ENCODE data around the gene LMOD3.

The LMOD3 gene

DNA sequence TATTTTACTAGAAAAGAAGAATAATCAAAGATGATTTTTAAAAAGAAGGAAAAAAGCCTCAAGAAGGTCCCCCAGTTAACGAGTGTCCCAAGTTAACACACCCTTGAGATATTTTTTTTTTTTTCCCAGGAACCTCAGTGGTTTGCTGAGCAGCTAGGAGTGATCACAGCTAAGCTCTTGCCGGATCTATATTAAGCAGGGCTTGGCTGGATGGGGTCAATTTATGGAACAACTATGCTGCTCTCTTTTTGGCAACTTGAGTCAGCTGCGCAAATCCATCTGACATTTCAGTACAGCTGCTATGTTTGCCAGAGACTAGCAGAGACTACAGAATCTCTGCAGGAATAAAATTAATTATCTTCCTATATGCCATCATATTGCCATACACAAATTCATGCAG, at the start of gene LMOD3:
Gene LMOD3 (minus strand): TSS at position 193 of the 400 bp plus-strand sequence. CDS start 209 bp downstream, outside the sequence.
- H3K27ac ChIP-seq (ENCODE audit: low read length), result no peak within 1 kb of the TSS
- H3K36me3 ChIP-seq (ENCODE audit: insufficient read depth, low read depth, low read length), result no peaks in the 10 kb centered on the region
- H3K9ac ChIP-seq (ENCODE audit: low read depth, low read length), result no peak within 1 kb of the TSS
- no peaks in the 10 kb centered on the region for H3K4me1 ChIP-seq (ENCODE audit: insufficient read depth, low read length)
- H3K27me3 ChIP-seq (ENCODE audit: insufficient read depth, low read length), result no peaks in the 10 kb centered on the region
- H3K4me3 ChIP-seq (ENCODE audit: low read length), result no peak within 1 kb of the TSS
- no peaks in the 10 kb centered on the region for H3K9me3 ChIP-seq (ENCODE audit: insufficient read depth, low read depth, low read length)

DNA sequence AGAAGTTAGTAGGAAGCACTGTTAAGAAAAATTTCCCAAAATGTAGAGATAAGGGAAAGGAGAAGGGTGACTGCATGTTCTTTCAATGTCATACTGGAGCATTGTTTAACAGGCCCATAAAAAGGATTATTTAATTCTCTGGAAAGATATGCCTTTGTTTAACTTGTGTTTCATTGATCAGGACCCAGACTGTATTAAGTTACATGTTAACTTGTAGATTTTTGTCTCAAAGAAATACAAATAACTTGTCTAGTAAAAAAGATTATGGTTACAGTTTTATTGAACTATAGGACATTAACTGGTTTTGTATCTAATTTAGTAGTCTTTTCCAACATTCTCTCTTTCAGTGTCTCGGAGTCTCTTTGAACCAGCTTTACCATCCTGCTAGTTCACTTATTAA, 49.7 kb upstream of the LMOD3 start:
- Histone ChIP-seq H3K4me1 (ENCODE audit: insufficient read depth, low read length) (no peaks in the 10 kb centered on the region), H3K9me3 (ENCODE audit: insufficient read depth, low read depth, low read length) (no peaks in the 10 kb centered on the region), H3K27me3 (ENCODE audit: insufficient read depth, low read length) (no peaks in the 10 kb centered on the region), H3K9ac (ENCODE audit: low read depth, low read length) (no peak overlapping the region), H3K4me3 (ENCODE audit: low read length) (no peak overlapping the region), H3K27ac (ENCODE audit: low read length) (no peak overlapping the region), H3K36me3 (ENCODE audit: insufficient read depth, low read depth, low read length) (peaks cover 5% of the 10 kb centered on the region)

DNA sequence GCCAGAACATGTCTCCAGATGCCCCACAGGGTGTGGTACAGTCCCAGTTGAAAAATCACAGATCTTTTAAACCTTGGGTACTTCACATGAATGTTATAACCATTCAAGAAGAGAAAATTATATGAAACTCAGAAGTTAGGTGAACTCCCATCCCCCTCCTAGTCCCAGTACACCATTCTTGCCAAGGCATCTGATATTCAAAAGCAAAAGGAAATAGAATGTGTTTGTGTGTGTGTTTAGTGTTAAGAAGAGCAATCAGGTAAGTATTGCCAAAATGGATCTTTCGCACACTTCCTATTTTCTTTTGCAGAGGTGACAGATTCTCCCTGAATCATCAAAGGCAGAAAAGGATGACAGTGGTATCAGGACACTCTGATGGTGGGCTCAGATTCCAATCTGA, 44.1 kb upstream of the LMOD3 start:
- no peaks in the 10 kb centered on the region; the same call in 1 of the 2 replicates for H3K36me3 ChIP-seq (ENCODE audit: insufficient read depth, low read depth, low read length)
- H3K27ac ChIP-seq (ENCODE audit: low read length), result no peak overlapping the region
- no peak overlapping the region for H3K4me3 ChIP-seq (ENCODE audit: low read length)
- H3K9ac ChIP-seq (ENCODE audit: low read depth, low read length), result no peak overlapping the region
- no peaks in the 10 kb centered on the region for H3K4me1 ChIP-seq (ENCODE audit: insufficient read depth, low read length)
- no peaks in the 10 kb centered on the region for H3K9me3 ChIP-seq (ENCODE audit: insufficient read depth, low read depth, low read length)
- no peaks in the 10 kb centered on the region for H3K27me3 ChIP-seq (ENCODE audit: insufficient read depth, low read length)

DNA sequence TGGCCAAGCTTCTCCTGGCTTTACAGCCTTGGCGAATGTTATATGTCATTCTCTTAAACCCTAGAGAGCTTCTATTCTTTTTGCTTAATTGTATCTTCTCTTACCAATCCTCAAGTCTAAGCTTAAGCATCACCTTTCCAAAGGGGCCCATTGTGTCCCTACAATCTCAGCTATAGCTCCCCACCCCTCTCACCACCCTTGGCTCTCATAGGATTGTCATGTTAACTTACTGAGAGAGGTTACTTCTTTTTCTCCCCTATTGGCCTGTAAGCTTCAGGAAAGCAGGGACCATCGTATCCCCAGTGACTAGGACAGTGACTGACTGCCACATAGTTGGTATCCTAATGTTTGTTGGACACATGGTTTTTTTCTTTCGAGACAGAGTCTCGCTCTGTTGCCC, 43.3 kb upstream of the LMOD3 start:
- Histone ChIP-seq H3K36me3 (ENCODE audit: insufficient read depth, low read depth, low read length) (no peaks in the 10 kb centered on the region), H3K9me3 (ENCODE audit: insufficient read depth, low read depth, low read length) (no peaks in the 10 kb centered on the region), H3K4me1 (ENCODE audit: insufficient read depth, low read length) (no peaks in the 10 kb centered on the region), H3K27ac (ENCODE audit: low read length) (no peak overlapping the region), H3K4me3 (ENCODE audit: low read length) (no peak overlapping the region), H3K27me3 (ENCODE audit: insufficient read depth, low read length) (no peaks in the 10 kb centered on the region), H3K9ac (ENCODE audit: low read depth, low read length) (no peak overlapping the region)

DNA sequence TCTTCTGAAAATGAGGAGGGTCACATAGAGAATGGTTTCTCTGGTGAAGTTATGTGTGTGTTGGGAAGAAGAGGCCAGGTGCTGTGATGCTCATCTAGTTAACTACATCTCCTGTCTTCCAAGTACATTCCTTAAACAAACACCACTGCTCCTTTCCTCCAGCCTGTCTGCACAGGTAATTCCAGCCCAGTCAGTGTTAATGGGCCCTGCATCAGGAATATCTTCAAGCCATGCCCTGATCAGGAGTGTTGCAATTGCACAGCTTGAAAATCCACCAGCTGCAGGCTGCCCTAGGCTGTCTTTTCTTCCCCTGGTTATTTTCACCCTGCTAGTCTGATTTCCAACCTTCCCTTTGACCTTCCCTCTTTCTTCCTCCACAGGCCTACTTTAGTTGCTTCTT, 41.9 kb upstream of the LMOD3 start:
- Histone ChIP-seq H3K4me1 (ENCODE audit: insufficient read depth, low read length) (no peaks in the 10 kb centered on the region), H3K9ac (ENCODE audit: low read depth, low read length) (no peak overlapping the region), H3K4me3 (ENCODE audit: low read length) (no peak overlapping the region), H3K36me3 (ENCODE audit: insufficient read depth, low read depth, low read length) (no peaks in the 10 kb centered on the region), H3K27ac (ENCODE audit: low read length) (no peak overlapping the region), H3K27me3 (ENCODE audit: insufficient read depth, low read length) (no peaks in the 10 kb centered on the region), H3K9me3 (ENCODE audit: insufficient read depth, low read depth, low read length) (no peaks in the 10 kb centered on the region)

DNA sequence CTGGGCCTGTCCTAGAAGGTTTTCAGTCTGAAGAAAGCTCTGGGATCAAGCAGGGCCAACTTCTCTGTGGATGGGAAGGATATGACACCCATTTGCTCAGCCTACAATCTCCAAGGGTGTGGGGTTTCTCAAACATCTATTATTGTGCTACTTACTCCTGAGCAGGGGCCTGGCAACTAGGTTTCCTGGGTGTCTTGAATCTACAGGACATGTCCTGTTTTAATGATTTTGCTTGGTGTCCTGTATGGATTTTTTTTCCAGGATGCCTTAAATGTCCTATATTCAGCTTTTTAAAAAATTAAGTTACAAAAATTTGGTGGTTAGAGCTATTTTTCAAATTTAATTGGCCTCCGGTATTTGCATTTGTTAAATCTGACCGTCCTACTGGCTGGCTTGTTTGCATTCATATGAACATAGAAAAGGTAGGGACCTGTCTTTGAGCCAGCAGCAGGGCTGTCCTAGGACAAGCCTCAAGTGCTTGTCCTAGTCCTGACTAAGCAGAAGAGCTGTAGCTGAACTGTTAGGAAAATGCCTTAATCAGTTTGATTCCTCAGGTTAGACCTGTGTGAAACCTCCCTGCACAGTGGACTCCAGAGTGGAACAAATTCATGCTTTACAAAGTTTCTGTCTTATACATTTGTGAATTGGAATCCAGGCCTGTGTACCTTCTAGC, 40.0 kb upstream of the LMOD3 start:
- Histone ChIP-seq H3K27ac (ENCODE audit: low read length) (no peak overlapping the region), H3K4me1 (ENCODE audit: insufficient read depth, low read length) (no peaks in the 10 kb centered on the region), H3K9me3 (ENCODE audit: insufficient read depth, low read depth, low read length) (no peaks in the 10 kb centered on the region), H3K9ac (ENCODE audit: low read depth, low read length) (no peak overlapping the region), H3K36me3 (ENCODE audit: insufficient read depth, low read depth, low read length) (no peaks in the 10 kb centered on the region), H3K27me3 (ENCODE audit: insufficient read depth, low read length) (no peaks in the 10 kb centered on the region), H3K4me3 (ENCODE audit: low read length) (no peak overlapping the region)

DNA sequence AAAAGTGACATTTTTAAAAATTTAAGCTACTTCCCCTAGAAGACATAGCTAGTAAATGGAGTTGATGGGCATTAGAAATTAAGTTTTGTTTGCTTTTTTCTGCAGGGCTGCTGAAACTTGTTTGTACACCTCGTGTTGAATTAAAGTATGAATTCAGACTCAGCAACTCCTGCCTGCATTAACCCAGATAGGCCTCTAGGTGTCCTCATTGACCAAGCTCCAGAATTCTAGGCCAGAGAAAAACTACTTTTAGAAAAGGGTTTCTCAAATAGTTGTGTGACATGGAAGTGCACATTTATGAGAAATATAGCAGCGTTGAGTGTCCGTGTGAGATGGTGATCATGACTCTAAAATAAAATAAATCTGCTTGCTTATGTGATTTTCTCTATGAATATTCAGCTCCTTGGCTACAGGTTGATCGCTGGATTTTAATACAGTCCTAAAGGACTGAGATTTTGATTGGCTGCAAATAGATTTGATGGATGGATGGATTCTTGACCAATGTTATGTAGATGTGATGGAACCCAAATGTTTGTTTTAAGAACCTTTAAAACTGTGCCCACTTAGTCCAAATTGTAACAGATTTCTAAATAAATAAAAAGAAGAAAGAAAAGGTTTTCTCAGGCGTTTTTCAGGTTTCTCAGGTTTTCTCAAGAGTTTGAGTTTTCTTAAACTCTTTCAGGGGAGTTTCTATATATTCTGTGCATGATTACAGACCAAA, 39.4 kb upstream of the LMOD3 start:
- Histone ChIP-seq H3K27ac (ENCODE audit: low read length) (no peak overlapping the region), H3K9me3 (ENCODE audit: insufficient read depth, low read depth, low read length) (no peaks in the 10 kb centered on the region), H3K9ac (ENCODE audit: low read depth, low read length) (no peak overlapping the region), H3K27me3 (ENCODE audit: insufficient read depth, low read length) (no peaks in the 10 kb centered on the region), H3K4me1 (ENCODE audit: insufficient read depth, low read length) (no peaks in the 10 kb centered on the region), H3K4me3 (ENCODE audit: low read length) (no peak overlapping the region), H3K36me3 (ENCODE audit: insufficient read depth, low read depth, low read length) (no peaks in the 10 kb centered on the region)

DNA sequence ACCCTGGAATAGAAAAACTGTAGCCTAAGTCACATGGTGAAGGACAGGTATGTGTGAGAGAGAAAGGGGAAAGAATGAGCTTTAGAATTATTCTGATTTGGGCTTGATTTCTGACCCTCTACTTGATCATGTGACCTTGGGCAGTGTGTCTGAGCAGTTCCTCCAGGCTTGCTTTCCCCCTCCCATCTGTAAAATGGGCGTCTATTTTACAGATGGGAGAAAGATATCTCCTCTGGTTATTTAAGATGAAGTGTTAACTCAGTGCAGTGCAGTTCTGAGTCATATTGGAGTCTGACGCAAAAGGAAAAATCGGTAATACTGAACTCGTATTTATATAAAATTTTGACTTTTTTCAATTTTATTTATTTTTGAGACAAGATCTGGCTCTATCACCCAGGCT, 38.1 kb upstream of the LMOD3 start:
- Histone ChIP-seq H3K9ac (ENCODE audit: low read depth, low read length) (no peak overlapping the region), H3K27me3 (ENCODE audit: insufficient read depth, low read length) (no peaks in the 10 kb centered on the region; the same call in 1 of the 2 replicates)

DNA sequence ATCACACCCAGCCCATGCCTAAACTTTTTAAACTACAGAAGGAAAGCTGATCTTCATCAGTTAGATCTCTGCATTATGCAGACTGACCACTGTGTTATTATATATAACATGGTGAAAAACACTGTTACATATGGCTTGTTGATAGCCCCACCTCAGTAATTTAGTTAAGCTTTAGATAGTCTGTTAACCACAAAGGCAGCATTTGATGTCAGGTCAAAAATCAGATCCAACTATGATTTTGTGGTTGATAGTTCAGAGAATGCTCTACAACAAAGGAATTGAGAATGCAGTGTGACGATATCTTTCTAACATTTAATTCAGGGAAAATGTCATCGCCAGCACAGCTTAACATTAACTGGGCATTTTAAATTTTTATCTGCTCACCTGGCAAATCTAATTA, 37.7 kb upstream of the LMOD3 start:
- no peak overlapping the region for H3K4me3 ChIP-seq (ENCODE audit: low read length)
- no peaks in the 10 kb centered on the region for H3K4me1 ChIP-seq (ENCODE audit: insufficient read depth, low read length)
- H3K9ac ChIP-seq (ENCODE audit: low read depth, low read length), result no peak overlapping the region
- H3K9me3 ChIP-seq (ENCODE audit: insufficient read depth, low read depth, low read length), result no peaks in the 10 kb centered on the region
- H3K27me3 ChIP-seq (ENCODE audit: insufficient read depth, low read length), result no peaks in the 10 kb centered on the region; the same call in 1 of the 2 replicates
- H3K27ac ChIP-seq (ENCODE audit: low read length), result no peak overlapping the region
- H3K36me3 ChIP-seq (ENCODE audit: insufficient read depth, low read depth, low read length), result no peaks in the 10 kb centered on the region

More for the DNA sequence above, 38.1 kb upstream of the LMOD3 start:
- H3K4me1 ChIP-seq (ENCODE audit: insufficient read depth, low read length), result no peaks in the 10 kb centered on the region
- no peak overlapping the region for H3K27ac ChIP-seq (ENCODE audit: low read length)
- no peak overlapping the region for H3K4me3 ChIP-seq (ENCODE audit: low read length)
- no peaks in the 10 kb centered on the region for H3K9me3 ChIP-seq (ENCODE audit: insufficient read depth, low read depth, low read length)
- no peaks in the 10 kb centered on the region for H3K36me3 ChIP-seq (ENCODE audit: insufficient read depth, low read depth, low read length)

DNA sequence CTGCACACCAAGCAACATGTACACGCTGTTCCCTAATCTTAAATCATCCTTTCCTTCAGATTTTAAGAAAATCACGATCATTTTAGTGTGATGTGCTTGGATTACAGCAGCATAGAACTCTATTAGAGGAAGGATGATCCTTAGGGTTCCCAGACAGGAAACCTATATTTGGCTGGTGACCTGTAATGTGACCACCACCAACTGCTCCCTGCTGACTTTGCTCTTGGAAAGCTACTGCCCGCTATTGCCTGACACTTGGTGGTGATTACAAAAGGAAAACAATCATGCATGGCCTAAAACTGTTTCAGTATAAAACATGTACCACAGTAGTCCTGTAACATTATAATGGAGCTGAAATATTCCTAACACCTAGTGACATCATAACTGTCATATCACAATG, 27.2 kb upstream of the LMOD3 start:
- H3K9me3 ChIP-seq (ENCODE audit: insufficient read depth, low read depth, low read length), result no peaks in the 10 kb centered on the region
- no peaks in the 10 kb centered on the region for H3K36me3 ChIP-seq (ENCODE audit: insufficient read depth, low read depth, low read length)
- H3K9ac ChIP-seq (ENCODE audit: low read depth, low read length), result no peak overlapping the region
- H3K27me3 ChIP-seq (ENCODE audit: insufficient read depth, low read length), result peaks cover 43% of the 10 kb centered on the region
- H3K4me3 ChIP-seq (ENCODE audit: low read length), result no peak overlapping the region
- H3K27ac ChIP-seq (ENCODE audit: low read length), result no peak overlapping the region
- H3K4me1 ChIP-seq (ENCODE audit: insufficient read depth, low read length), result peaks cover 7% of the 10 kb centered on the region; the same call in 1 of the 2 replicates

DNA sequence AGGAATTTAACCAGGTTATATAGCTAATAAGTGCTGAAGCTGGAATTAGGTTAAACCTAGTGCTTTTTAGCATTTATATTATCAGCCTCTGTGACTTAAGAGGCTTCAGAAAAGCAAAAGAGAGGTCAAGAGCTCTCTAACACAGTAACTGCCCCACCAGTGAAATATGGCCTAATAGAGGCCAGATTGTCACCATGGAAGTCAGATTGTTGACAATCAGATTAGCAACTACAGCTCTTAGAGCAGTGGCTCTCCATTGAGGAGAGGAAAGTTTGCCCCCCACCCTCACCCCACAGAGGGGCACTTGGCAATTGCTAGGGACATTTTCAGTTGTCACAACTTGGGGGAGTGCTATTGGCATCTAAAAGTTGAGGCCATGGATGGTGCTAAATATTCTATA, 23.3 kb upstream of the LMOD3 start:
- Histone ChIP-seq H3K27me3 (ENCODE audit: insufficient read depth, low read length) (peaks cover 69% of the 10 kb centered on the region), H3K36me3 (ENCODE audit: insufficient read depth, low read depth, low read length) (no peaks in the 10 kb centered on the region), H3K9me3 (ENCODE audit: insufficient read depth, low read depth, low read length) (no peaks in the 10 kb centered on the region), H3K4me1 (ENCODE audit: insufficient read depth, low read length) (peaks cover 7% of the 10 kb centered on the region; the same call in 1 of the 2 replicates), H3K9ac (ENCODE audit: low read depth, low read length) (no peak overlapping the region), H3K27ac (ENCODE audit: low read length) (no peak overlapping the region), H3K4me3 (ENCODE audit: low read length) (no peak overlapping the region)

DNA sequence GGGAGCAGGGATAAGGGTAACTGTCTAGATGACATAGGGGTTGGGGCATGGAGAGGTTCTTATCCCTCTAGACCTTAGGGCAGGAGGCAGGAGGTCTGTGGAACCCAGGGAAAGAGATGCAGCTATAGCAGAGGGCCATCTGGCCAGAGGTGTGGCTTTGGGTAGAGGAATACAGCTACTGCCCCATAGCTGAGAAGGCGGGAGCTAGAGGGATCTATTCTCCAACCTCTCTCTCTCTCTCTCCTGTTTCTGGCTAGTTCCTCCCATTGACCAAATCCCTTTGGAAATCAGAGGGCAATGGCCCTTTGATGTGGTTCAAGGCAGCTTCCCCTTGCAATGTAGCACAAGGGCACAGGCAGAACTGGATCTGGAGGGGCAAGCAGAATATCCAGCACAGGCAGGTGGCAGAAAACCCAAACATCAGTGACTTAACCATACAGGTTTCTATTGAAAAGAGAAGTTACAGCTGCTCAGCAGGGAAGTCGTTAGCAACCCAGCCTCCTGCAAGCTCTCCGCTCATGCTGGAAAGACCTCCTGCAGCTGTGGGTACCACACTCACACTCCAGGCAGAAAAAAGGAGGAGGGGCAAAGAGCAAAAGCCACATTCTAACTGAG, 22.3 kb upstream of the LMOD3 start:
- H3K9ac ChIP-seq (ENCODE audit: low read depth, low read length), result no peak overlapping the region
- no peaks in the 10 kb centered on the region for H3K9me3 ChIP-seq (ENCODE audit: insufficient read depth, low read depth, low read length)
- H3K4me1 ChIP-seq (ENCODE audit: insufficient read depth, low read length), result peaks cover 7% of the 10 kb centered on the region; the same call in 1 of the 2 replicates
- H3K4me3 ChIP-seq (ENCODE audit: low read length), result no peak overlapping the region
- peaks cover 77% of the 10 kb centered on the region for H3K27me3 ChIP-seq (ENCODE audit: insufficient read depth, low read length)
- H3K36me3 ChIP-seq (ENCODE audit: insufficient read depth, low read depth, low read length), result no peaks in the 10 kb centered on the region
- H3K27ac ChIP-seq (ENCODE audit: low read length), result no peak overlapping the region
